Naive thymus-derived CD8-positive, alpha-beta T cell (primary cell): ENCODE measurements around the gene MSL1. TPM values are rescaled to one million over a fixed set of nuclear protein-coding genes. Genes with fewer than 3 reads are reported as not detected.

Source experiments
- ATAC-seq, 2 donors: fragments of 150-1000 bp; cut with Tn5 transposase in 1 of 2; sonication (Bioruptor Pico), chemical (Tn5 transposase) in 1 of 2; 1 replicate in 1 of 2; 2 replicates in 1 of 2; pipeline ENCODE4 v1.10.0; 2021; ENCODE audit warnings: mild to moderate bottlenecking in 2 of 2, moderate library complexity in 2 of 2
- POLR2A ChIA-PET: fragments of 350-600 bp; sonication (Branson Sonifier 250); formaldehyde crosslinking; loops from one replicate; lab custom pipeline; 2021; ENCODE audit warnings: antibody characterized with exemption; lab: Charles Lee
- DNase-seq, 10 donors: peaks; one replicate each; pipeline versions ENCODE4 v3.0.0 to v3.0.0-alpha.2; 2020 to 2022
- H3K27ac Mint-ChIP-seq, 10 donors: one replicate each; pipeline ENCODE4 v1.8.0; 2020 to 2022; ENCODE audit warnings: mild to moderate bottlenecking in 10 of 10, mixed read lengths in 10 of 10, moderate library complexity in 4 of 10, inconsistent platforms in 1 of 10
- H3K27me3 Mint-ChIP-seq, 5 donors: one replicate each; pipeline ENCODE4 v1.8.0; 2021 to 2022; ENCODE audit warnings: mixed read lengths in 5 of 5
- H3K36me3 Mint-ChIP-seq, 3 donors: one replicate each; pipeline ENCODE4 v1.8.0; 2020 to 2022; ENCODE audit warnings: mixed read lengths in 3 of 3, mild to moderate bottlenecking in 2 of 3, inconsistent platforms in 1 of 3
- H3K4me1 Mint-ChIP-seq, 4 donors: one replicate each; pipeline ENCODE4 v1.8.0; 2021 to 2022; ENCODE audit warnings: mixed read lengths in 4 of 4
- H3K4me3 Mint-ChIP-seq, 10 donors: one replicate each; pipeline ENCODE4 v1.8.0; 2020 to 2022; ENCODE audit warnings: mild to moderate bottlenecking in 10 of 10, mixed read lengths in 10 of 10, moderate library complexity in 6 of 10, inconsistent platforms in 1 of 10
- H3K9me3 Mint-ChIP-seq, 9 donors: one replicate each; pipeline ENCODE4 v1.8.0; 2020 to 2022; ENCODE audit warnings: mixed read lengths in 9 of 9, mild to moderate bottlenecking in 3 of 9, inconsistent platforms in 1 of 9, moderate library complexity in 1 of 9
- polyA plus RNA-seq, 3 donors: library from polyadenylated mRNA; unstranded; fragments of 300-500 nt; fragmentation: Illumina TruSeq; gene quantifications; one replicate each; pipeline ENCODE4 v1.2.3, GENCODE V29; 2021
- total RNA-seq, 8 experiments: library from RNA in 2 of 8; stranded (reverse) in 2 of 8; gene quantifications; one replicate each; pipeline ENCODE4 v1.2.3 and lab custom pipeline; 2021 to 2026

Gene MSL1
- total and polyA plus RNA-seq, 5 experiments from 2014 or later, result 6.8 to 135 (median 12.8) TPM

DNA sequence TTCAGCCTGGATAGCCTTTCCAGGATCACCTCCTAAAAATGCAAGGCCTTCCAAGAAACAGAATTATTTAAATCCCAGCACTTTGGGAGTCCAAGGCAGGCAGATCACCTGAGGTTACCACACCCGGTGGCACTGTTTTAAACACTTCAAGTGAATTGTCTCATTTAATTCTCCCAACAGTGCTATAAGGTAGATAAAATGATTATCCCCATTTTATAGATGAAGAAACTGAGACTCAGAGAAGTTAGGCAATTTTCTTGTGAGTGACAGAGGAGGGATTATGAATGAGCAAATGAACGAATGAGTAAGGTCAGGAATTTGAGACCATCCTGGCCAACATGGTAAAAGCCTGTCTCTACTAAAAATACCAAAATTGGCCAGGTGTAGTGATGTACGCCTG lies 42.2 kb upstream of the MSL1 start:
- POLR2A ChIA-PET, result interaction anchor here (0.7 to 1.5 kb wide), 2 partner anchors 27 to 99 kb away, joined by 3 read pairs; partner anchors contain the start of gene PSMD3
- H3K36me3 Mint-ChIP-seq, result peaks cover 0 to 55% (median 5%) of the 10 kb centered on the region in 3 donors
- peak overlapping the region in 4 of 10 donors; percentile 5 to 77 (median 41) for H3K27ac Mint-ChIP-seq
- no peaks in the 10 kb centered on the region for H3K9me3 Mint-ChIP-seq
- ATAC-seq (no peak), DNase-seq (no peak)
- no peak overlapping the region for H3K4me3 Mint-ChIP-seq
- no peaks in the 10 kb centered on the region for H3K27me3 Mint-ChIP-seq
- H3K4me1 Mint-ChIP-seq, result peaks cover 17 to 35% (median 26%) of the 10 kb centered on the region in 4 donors

DNA sequence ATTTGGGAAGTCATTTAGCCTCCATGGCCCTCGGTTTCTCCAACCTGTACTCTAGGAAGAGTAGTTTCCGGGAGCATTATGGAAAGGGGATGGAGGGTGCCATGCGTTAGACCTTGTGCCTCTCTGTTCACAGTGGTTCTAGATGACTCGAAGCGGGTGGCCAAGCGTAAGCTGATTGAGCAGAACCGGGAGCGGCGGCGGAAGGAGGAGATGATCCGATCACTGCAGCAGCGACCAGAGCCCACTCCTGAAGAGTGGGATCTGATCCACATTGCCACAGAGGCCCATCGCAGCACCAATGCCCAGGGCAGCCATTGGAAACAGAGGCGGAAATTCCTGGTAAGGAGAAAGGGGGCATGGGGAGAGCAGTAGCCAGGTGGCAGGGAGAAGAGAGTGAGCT lies 37.3 kb upstream of the MSL1 start:
- peaks cover 6 to 78% (median 19%) of the 10 kb centered on the region in 3 donors for H3K36me3 Mint-ChIP-seq
- no peaks in the 10 kb centered on the region for H3K27me3 Mint-ChIP-seq
- no peak overlapping the region for H3K4me3 Mint-ChIP-seq
- H3K9me3 Mint-ChIP-seq, result no peaks in the 10 kb centered on the region
- no peak for DNase-seq
- POLR2A ChIA-PET, result interaction anchor here (0.8 to 5.2 kb wide), 7 partner anchors 8 to 84 kb away, joined by 3 to 42 read pairs (median 4); partner anchors contain the start of gene MED24
- no peak for ATAC-seq
- H3K4me1 Mint-ChIP-seq, result peaks cover 8 to 28% (median 14%) of the 10 kb centered on the region in 4 donors
- peak overlapping the region in 2 of 10 donors; percentile 49 to 64 for H3K27ac Mint-ChIP-seq

DNA sequence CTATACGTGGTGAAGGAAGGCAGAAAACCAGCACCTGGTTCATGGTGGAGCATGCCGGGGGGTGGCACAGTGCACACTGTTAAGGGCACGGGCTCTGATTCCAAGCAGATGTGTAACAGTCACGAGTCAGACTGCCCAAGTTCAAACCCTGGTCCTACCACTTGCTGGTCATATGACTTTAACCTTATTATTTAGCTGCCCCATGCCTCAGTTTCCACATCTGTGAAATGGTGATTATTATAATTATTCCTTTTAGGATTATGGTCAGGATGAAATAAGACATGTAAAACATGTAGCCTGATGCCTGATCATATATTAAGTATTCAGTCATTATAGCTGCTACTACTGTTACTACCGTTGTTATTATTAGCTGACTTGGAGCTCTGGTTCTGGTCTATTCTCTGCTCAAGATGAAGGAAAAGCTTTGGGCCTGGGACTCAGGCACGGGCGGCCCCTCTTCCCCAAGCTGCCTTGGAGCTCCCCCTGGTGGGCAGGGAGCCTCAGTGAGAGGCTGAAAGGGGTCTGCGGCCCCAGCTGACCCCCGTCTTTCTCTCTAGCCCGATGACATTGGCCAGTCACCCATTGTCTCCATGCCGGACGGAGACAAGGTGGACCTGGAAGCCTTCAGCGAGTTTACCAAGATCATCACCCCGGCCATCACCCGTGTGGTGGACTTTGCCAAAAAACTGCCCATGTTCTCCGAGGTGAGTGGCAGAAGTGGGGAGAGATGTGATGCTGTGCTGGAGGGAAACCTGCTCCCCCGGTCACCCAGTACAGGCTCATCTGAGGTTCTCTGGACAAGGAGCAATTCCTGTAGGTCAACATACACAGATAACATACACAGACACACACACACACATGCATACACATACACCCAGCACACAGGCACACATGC lies 35.4 kb upstream of the MSL1 start:
- H3K27ac Mint-ChIP-seq, result peak overlapping the region in 6 of 10 donors; percentile 13 to 89 (median 46)
- H3K9me3 Mint-ChIP-seq, result no peaks in the 10 kb centered on the region
- no peaks in the 10 kb centered on the region for H3K27me3 Mint-ChIP-seq
- H3K4me3 Mint-ChIP-seq, result peak overlapping the region in 1 of 10 donors; percentile 10
- ATAC-seq, result peak; percentile 70 to 86
- peak; percentile 44 to 82 (median 64) for DNase-seq
- POLR2A ChIA-PET, result interaction anchor here (0.6 to 5.2 kb wide), 11 partner anchors 10 to 699 kb away, joined by 3 to 42 read pairs (median 4); partner anchors contain the start of genes CSF3 and MED24
- peaks cover 9 to 34% (median 19%) of the 10 kb centered on the region in 4 donors for H3K4me1 Mint-ChIP-seq
- peaks cover 6 to 78% (median 20%) of the 10 kb centered on the region in 3 donors for H3K36me3 Mint-ChIP-seq

DNA sequence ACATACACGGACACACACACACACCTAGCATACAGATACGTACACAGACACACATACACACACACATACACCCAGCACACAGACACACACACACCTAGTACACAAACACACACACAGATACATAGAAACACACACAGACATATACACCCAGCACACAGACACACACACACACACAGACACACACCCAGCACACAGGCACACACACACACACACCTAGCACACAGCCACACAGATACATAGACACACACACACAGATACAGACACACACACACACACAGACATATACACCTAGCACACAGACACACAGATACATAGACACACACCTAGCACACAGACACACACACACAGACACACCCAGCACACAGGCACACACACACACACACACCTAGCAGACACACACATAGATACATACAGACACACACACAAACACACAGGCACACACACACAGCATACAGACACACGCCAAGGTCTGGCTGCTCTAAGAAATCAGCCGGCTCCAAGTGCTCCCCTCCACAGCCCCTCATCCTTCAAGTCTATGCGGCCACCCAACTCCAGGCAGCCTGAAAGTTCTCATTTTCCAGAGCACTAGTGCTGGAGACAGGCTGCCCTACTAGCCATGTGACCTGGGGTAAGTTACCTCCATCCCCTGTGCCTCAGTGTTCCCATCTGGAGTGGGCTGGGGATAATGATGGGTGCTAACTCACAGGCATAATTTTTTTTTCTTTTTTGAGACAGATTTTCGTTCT lies 34.5 kb upstream of the MSL1 start:
- H3K36me3 Mint-ChIP-seq, result peaks cover 6 to 78% (median 20%) of the 10 kb centered on the region in 3 donors
- H3K4me3 Mint-ChIP-seq, result peak overlapping the region in 1 of 10 donors; percentile 10
- no peak for ATAC-seq
- no peak for DNase-seq
- H3K4me1 Mint-ChIP-seq, result peaks cover 9 to 34% (median 19%) of the 10 kb centered on the region in 4 donors
- H3K27ac Mint-ChIP-seq, result peak overlapping the region in 9 of 10 donors; percentile 11 to 89 (median 56)
- H3K9me3 Mint-ChIP-seq, result no peaks in the 10 kb centered on the region
- no peaks in the 10 kb centered on the region for H3K27me3 Mint-ChIP-seq
- POLR2A ChIA-PET, result interaction anchor here (0.9 to 17.0 kb wide), 7 partner anchors 9 to 33 kb away, joined by 3 to 523 read pairs (median 10); partner anchors contain the start of gene MED24

DNA sequence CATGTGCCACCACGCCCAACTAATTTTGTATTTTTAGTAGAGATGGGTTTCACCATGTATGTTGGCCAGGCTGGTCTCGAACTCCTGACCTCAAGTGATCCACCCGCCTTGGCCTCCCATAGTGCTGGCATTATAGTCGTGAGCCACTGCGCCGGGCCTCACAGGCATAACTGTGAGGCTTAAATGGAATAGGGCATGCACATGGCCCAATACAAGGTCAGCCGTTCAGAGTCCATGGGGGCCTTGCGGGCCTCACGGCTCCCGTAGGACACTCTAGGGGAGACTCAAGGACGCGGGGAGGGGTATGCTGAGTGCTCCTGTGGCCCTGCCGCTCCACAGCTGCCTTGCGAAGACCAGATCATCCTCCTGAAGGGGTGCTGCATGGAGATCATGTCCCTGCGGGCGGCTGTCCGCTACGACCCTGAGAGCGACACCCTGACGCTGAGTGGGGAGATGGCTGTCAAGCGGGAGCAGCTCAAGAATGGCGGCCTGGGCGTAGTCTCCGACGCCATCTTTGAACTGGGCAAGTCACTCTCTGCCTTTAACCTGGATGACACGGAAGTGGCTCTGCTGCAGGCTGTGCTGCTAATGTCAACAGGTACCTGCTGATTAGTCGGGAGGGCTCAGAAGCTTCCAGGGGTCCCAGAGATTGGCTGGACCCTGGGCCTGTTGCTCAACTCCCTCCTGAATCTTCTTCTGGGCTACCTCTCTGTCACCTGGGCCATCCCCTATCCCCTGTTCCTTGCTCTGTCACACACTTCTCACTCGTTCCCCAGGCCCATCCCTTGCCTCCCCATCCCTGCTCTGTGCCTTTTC lies 33.7 kb upstream of the MSL1 start:
- no peak overlapping the region for H3K4me3 Mint-ChIP-seq
- peak overlapping the region in 4 of 10 donors; percentile 4 to 78 (median 36) for H3K27ac Mint-ChIP-seq
- ATAC-seq (no peak), DNase-seq (no peak)
- peaks cover 6 to 78% (median 20%) of the 10 kb centered on the region in 3 donors for H3K36me3 Mint-ChIP-seq
- POLR2A ChIA-PET, result interaction anchor here (1.5 to 17.0 kb wide), 3 partner anchors 14 to 24 kb away, joined by 3 to 523 read pairs (median 3); no protein-coding TSS in a partner anchor
- H3K27me3 Mint-ChIP-seq, result no peaks in the 10 kb centered on the region
- H3K4me1 Mint-ChIP-seq, result peaks cover 9 to 36% (median 19%) of the 10 kb centered on the region in 4 donors
- no peaks in the 10 kb centered on the region for H3K9me3 Mint-ChIP-seq

DNA sequence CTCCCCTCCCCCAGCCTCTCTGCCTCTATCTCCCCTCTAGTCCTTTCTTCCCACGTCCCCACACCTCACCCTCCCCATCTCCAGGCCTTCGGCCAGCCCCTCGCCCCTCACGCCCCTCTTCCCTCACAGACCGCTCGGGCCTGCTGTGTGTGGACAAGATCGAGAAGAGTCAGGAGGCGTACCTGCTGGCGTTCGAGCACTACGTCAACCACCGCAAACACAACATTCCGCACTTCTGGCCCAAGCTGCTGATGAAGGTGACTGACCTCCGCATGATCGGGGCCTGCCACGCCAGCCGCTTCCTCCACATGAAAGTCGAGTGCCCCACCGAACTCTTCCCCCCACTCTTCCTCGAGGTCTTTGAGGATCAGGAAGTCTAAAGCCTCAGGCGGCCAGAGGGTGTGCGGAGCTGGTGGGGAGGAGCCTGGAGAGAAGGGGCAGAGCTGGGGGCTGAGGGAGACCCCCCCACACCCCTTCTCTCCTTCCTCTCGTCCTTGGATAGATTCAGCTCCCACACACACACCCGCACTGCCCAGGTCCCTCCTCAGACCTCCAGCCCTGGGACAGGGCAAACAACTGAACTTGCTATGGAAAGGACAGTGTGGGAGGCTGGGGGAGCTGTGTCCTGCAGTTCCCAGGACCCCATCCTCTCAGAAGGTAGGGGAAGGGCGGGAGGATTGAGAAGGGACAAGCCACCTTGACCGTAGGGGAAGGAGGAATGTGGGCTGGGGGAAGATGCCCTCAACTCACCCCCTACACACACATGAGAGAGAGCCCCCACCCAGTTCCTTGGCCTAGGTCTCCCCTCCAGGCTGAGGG lies 32.5 kb upstream of the MSL1 start:
- POLR2A ChIA-PET, result interaction anchor here (0.6 to 17.0 kb wide), 7 partner anchors 10 to 178 kb away, joined by 3 to 523 read pairs (median 4); partner anchors contain the start of gene NR1D1
- Mint-ChIP-seq H3K4me1 (peaks cover 18 to 46% (median 29%) of the 10 kb centered on the region in 4 donors), H3K9me3 (no peaks in the 10 kb centered on the region), H3K36me3 (peaks cover 14 to 76% (median 18%) of the 10 kb centered on the region in 3 donors), H3K27ac (peak overlapping the region in 6 of 10 donors; percentile 38 to 74 (median 62)), H3K27me3 (no peaks in the 10 kb centered on the region), H3K4me3 (no peak overlapping the region)
- ATAC-seq, result no peak
- DNase-seq, result no peak

DNA sequence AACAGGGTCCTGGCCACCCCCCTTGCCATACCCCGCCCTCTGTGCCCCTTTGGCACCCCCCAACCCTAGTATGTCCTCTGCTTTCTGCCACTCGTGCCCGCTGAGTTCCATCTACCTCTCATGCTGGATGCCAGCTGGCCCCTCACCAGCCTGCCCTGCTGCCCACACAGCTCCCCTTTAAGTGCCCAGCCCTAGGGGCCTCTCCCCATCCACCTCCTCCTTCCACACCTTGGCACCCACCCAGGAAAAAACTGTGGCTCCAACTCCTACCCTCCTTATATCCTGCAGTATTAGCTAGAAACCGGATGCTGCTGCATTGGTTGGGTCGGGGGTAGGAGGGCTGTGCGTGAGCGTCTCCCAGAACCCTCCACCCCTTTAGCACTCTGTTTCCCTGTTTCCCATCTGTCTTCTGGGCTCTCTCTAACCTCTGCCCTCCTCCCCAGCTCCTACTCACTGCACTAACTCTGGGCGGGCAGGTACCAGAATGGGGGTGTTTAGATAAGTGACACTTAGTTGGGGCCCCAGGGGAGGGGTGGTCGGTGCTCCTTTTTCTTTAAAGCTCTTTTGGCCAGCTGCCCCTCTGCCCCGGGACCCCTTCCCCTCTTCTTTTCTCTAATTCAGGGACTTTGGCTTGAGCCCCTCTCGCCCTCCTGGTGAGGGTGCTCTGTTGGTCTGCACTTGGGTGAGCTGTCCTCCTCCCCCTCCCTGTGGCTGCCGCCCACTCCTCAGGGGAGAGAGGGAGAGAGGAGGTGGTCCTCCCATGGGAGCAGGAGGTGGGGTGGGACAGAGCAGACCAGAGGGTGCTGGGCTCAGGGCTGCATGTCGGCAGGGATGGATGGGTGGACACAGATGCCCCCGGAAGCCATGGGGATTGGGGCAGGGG lies 31.3 kb upstream of the MSL1 start:
- H3K4me1 Mint-ChIP-seq, result peaks cover 21 to 51% (median 39%) of the 10 kb centered on the region in 4 donors
- no peak for ATAC-seq
- POLR2A ChIA-PET, result interaction anchor here (0.8 to 17.0 kb wide), 7 partner anchors 8 to 70 kb away, joined by 3 to 523 read pairs (median 4); partner anchors contain the start of genes NR1D1 and THRA
- no peaks in the 10 kb centered on the region for H3K9me3 Mint-ChIP-seq
- peak overlapping the region in 6 of 10 donors; percentile 40 to 70 (median 62) for H3K27ac Mint-ChIP-seq
- no peak overlapping the region for H3K4me3 Mint-ChIP-seq
- H3K36me3 Mint-ChIP-seq, result peaks cover 14 to 76% (median 14%) of the 10 kb centered on the region in 3 donors
- DNase-seq, result no peak
- H3K27me3 Mint-ChIP-seq, result no peaks in the 10 kb centered on the region

DNA sequence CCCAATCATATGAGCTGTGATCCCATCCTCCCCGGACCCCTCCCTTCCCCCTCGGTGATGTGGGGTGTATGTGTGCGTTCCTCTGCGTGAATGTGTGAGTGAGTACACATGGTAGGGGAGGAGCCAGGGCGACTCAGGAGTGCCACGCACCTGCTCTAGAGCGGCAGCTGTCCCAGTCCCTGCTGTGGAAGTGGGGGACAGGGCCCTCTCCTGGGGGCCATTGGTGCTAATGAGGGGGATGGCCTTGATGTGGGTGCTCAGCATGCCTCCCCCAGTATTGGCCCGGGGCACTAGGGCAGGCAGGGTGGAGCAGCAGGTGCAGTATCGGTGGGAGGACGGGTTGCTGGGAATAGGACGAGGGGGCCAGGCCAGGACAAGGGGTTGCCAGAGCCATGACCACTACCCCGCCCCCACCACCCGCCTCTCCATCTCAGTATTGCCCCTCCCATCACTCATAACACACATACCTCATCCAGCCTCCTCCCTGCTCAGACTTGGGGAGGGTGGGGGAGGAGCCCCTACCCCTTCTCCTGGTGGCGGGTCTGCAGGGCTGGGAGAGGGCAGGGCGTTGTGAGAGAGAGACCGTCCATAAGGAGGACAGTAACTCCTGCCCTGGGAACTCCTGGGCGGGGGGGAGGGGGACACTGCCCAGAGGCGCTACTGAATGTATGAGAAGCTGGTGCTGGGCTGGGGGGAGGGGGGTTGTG lies 29.9 kb upstream of the MSL1 start:
- H3K36me3 Mint-ChIP-seq, result peaks cover 13 to 76% (median 14%) of the 10 kb centered on the region in 3 donors
- POLR2A ChIA-PET, result interaction anchor here (12.0 to 17.0 kb wide), 2 partner anchors 20 to 23 kb away, joined by 253 to 523 read pairs; partner anchors contain the start of gene THRA
- DNase-seq, result no peak
- no peaks in the 10 kb centered on the region for H3K9me3 Mint-ChIP-seq
- H3K4me3 Mint-ChIP-seq, result no peak overlapping the region
- peaks cover 32 to 54% (median 46%) of the 10 kb centered on the region in 4 donors for H3K4me1 Mint-ChIP-seq
- H3K27me3 Mint-ChIP-seq, result no peaks in the 10 kb centered on the region
- H3K27ac Mint-ChIP-seq, result peak overlapping the region in 7 of 10 donors; percentile 19 to 84 (median 55)
- ATAC-seq, result no peak

DNA sequence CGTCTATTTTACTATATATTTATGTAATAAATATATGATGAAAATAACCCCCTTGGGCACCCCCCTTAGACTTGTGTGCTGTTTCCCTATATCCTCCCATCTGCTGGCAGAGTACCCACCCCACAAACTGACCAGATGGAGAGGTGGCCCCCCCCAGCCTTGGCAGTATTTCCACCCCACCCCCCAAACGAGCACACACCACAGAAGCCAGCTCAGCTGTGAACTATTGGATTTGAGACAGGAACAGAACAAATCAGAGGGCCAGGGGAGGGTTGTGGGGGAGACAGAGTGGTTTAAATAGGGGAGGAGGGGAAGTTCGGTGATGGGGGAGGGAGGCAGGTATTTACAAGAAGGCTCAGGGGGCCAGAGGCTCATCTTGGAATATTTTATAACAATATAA lies 29.2 kb upstream of the MSL1 start:
- no peaks in the 10 kb centered on the region for H3K27me3 Mint-ChIP-seq
- no peak for DNase-seq
- peak overlapping the region in 3 of 10 donors; percentile 69 to 80 (median 80) for H3K27ac Mint-ChIP-seq
- H3K36me3 Mint-ChIP-seq, result peaks cover 8 to 76% (median 12%) of the 10 kb centered on the region in 3 donors
- no peaks in the 10 kb centered on the region for H3K9me3 Mint-ChIP-seq
- POLR2A ChIA-PET, result interaction anchor here (7.5 to 17.0 kb wide), 3 partner anchors 8 to 24 kb away, joined by 42 to 523 read pairs (median 253); partner anchors contain the start of gene THRA
- no peak for ATAC-seq
- peaks cover 31 to 54% (median 48%) of the 10 kb centered on the region in 4 donors for H3K4me1 Mint-ChIP-seq
- no peak overlapping the region for H3K4me3 Mint-ChIP-seq
